ENCODE results near the gene GSTP1. TPM values are rescaled to one million over a fixed set of nuclear protein-coding genes. Genes with fewer than 3 reads are reported as not detected.

The GSTP1 gene
- total RNA-seq, 2 donors from 2014 or later = 540 to 577 TPM

GRCh38 chr11:67584205-67584880 is 731 bp downstream of the GSTP1 start:
- intact Hi-C loops (cut with DNase I) = no loop called here
- H3K27me3 ChIP-seq (replicated peaks; ENCODE audit: insufficient read depth) = no peaks in the 10 kb centered on the region
- no peaks in the 10 kb centered on the region for H3K9me3 ChIP-seq
- H3K4me3 ChIP-seq = peak overlapping the region; percentile 66 to 76
- TF ChIP-seq POLR2A (IDR thresholded peaks at IDR 0.05) (peak; percentile 52), POLR2AphosphoS5 (IDR thresholded peaks at IDR 0.05) (peak; percentile 28), CTCF (IDR thresholded peaks at IDR 0.05) (no peak)
- 10% methylated on average over 33 of the region's 33 CpGs for WGBS
- H3K4me1 ChIP-seq (replicated peaks) = peaks cover 4% of the 10 kb centered on the region
- H3K36me3 ChIP-seq = no peaks in the 10 kb centered on the region
- peak overlapping the region; percentile 96 to 99 for H3K27ac ChIP-seq
- DNase-seq (ENCODE audit: low spot score) = peak; percentile 73

GRCh38 chr11:67584881-67585873 is 1.6 kb downstream of the GSTP1 start:
- WGBS = 76% methylated on average over 21 of the region's 21 CpGs
- peaks cover 4% of the 10 kb centered on the region for H3K4me1 ChIP-seq (replicated peaks)
- no peaks in the 10 kb centered on the region for H3K27me3 ChIP-seq (replicated peaks; ENCODE audit: insufficient read depth)
- peak overlapping the region; percentile 96 to 99 for H3K27ac ChIP-seq
- peak overlapping the region; percentile 66 to 76 for H3K4me3 ChIP-seq
- DNase-seq (ENCODE audit: low spot score) = no peak
- H3K9me3 ChIP-seq = no peaks in the 10 kb centered on the region
- no peaks in the 10 kb centered on the region for H3K36me3 ChIP-seq
- intact Hi-C loops (cut with DNase I) = no loop called here
- TF ChIP-seq POLR2A (IDR thresholded peaks at IDR 0.05) = no peak
- TF ChIP-seq POLR2AphosphoS5 (IDR thresholded peaks at IDR 0.05) = no peak
- no peak for TF ChIP-seq CTCF (IDR thresholded peaks at IDR 0.05)

- TF ChIP-seq POLR2A (IDR thresholded peaks at IDR 0.05) (no peak), CTCF (IDR thresholded peaks at IDR 0.05) (no peak), POLR2AphosphoS5 (IDR thresholded peaks at IDR 0.05) (no peak)
- H3K36me3 ChIP-seq = no peaks in the 10 kb centered on the region
- H3K4me1 ChIP-seq (replicated peaks) = peaks cover 4% of the 10 kb centered on the region
- H3K4me3 ChIP-seq = no peak overlapping the region
- DNase-seq (ENCODE audit: low spot score) = no peak
- H3K9me3 ChIP-seq = no peaks in the 10 kb centered on the region
- intact Hi-C loops (cut with DNase I) = no loop called here
- H3K27me3 ChIP-seq (replicated peaks; ENCODE audit: insufficient read depth) = no peaks in the 10 kb centered on the region
- WGBS = 78% methylated on average over 4 of the region's 4 CpGs
- H3K27ac ChIP-seq = no peak overlapping the region
These were observed 2.3 kb downstream of the GSTP1 start for GRCh38 chr11:67585911-67586310.

- Histone ChIP-seq H3K9me3 (no peaks in the 10 kb centered on the region), H3K36me3 (no peaks in the 10 kb centered on the region), H3K4me1 (replicated peaks) (peaks cover 4% of the 10 kb centered on the region), H3K27me3 (replicated peaks; ENCODE audit: insufficient read depth) (no peaks in the 10 kb centered on the region), H3K27ac (no peak overlapping the region), H3K4me3 (no peak overlapping the region)
- 88% methylated on average over 4 of the region's 5 CpGs for WGBS
- no peak for DNase-seq (ENCODE audit: low spot score)
- TF ChIP-seq CTCF (IDR thresholded peaks at IDR 0.05) (no peak), POLR2AphosphoS5 (IDR thresholded peaks at IDR 0.05) (no peak), POLR2A (IDR thresholded peaks at IDR 0.05) (no peak)
- intact Hi-C loops (cut with DNase I) = no loop called here
These were observed 3.1 kb downstream of the GSTP1 start for GRCh38 chr11:67586568-67587250.
